GM12891 (cell line): ENCODE data around the gene RNF130.

ENCODE experiments used
- POLR2A ChIP-seq: IDR thresholded peaks from 2 replicates; pipeline ENCODE4 v1.6.1; 2011; ENCODE audit warnings: low read depth, low read length, control low read depth
- POLR2AphosphoS5 ChIP-seq: IDR thresholded peaks from 2 replicates; pipeline ENCODE4 v1.6.1; 2011; ENCODE audit warnings: low read depth, low read length, control low read depth

DNA sequence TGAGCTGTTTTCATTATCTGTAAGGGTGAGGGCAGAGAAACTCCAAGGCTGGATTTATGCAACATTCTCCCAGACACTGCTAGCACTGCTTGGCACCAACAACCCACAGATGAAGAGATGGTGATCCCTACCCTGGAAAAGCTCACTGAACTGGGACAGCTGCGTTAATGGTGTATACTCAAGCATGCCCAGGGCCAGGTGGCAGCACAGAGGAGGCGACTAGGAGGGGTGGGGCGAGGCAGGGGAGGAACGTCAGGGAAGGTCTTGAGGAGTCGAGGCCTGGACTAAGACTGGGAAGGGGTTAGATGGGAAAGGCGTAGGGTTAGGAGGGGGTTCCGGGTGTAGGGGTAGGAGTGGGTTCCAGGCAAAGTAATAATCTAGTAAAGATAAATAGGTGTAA is 90.8 kb downstream of the RNF130 start:
- TF ChIP-seq POLR2A (no peak), POLR2AphosphoS5 (no peak)
